HG03066 (cell line): ENCODE results near the gene CAPN3.

Experiments
- ATAC-seq: cut with Tn5 transposase; IDR thresholded peaks from one replicate; pipeline ENCODE4 v1.9.1; 2021; ENCODE audit warnings: low read depth; ENCODE audit not compliant: unreplicated experiment

CAPN3 gene

GRCh38 chr15:42355291-42355690 lies 4.0 kb upstream of the CAPN3 start:
- ATAC-seq: no peak

GRCh38 chr15:42356851-42357250 lies 2.5 kb upstream of the CAPN3 start:
- ATAC-seq: no peak

GRCh38 chr15:42358141-42358540 lies 1.2 kb upstream of the CAPN3 start:
- no peak for ATAC-seq

- ATAC-seq: no peak
These were observed 684 bp downstream of the CAPN3 start for GRCh38 chr15:42359985-42360384.

GRCh38 chr15:42360535-42361112 lies 1.3 kb downstream of the CAPN3 start:
- ATAC-seq: no peak

- no peak for ATAC-seq
These were observed 4.2 kb downstream of the CAPN3 start for GRCh38 chr15:42363487-42363886.

GRCh38 chr15:42363942-42364341 lies 4.6 kb downstream of the CAPN3 start:
- ATAC-seq: no peak

GRCh38 chr15:42364529-42364928 lies 5.2 kb downstream of the CAPN3 start:
- ATAC-seq: no peak

GRCh38 chr15:42365921-42366550 lies 6.7 kb downstream of the CAPN3 start:
- no peak for ATAC-seq

GRCh38 chr15:42367041-42367440 lies 7.7 kb downstream of the CAPN3 start:
- ATAC-seq: no peak

- ATAC-seq: no peak
These were observed 8.8 kb downstream of the CAPN3 start for GRCh38 chr15:42368096-42368495.

GRCh38 chr15:42371096-42371495 lies 11.8 kb downstream of the CAPN3 start:
- no peak for ATAC-seq

GRCh38 chr15:42373274-42373673 lies 14.0 kb downstream of the CAPN3 start:
- no peak for ATAC-seq

- ATAC-seq: no peak
These were observed 14.6 kb downstream of the CAPN3 start for GRCh38 chr15:42373936-42374335.

GRCh38 chr15:42374810-42375209 lies 15.5 kb downstream of the CAPN3 start:
- ATAC-seq: no peak

- ATAC-seq: no peak
These were observed 16.0 kb downstream of the CAPN3 start for GRCh38 chr15:42375252-42375651.

- ATAC-seq: no peak
These were observed 16.6 kb downstream of the CAPN3 start for GRCh38 chr15:42375941-42376340.

- ATAC-seq: no peak
These were observed 18.7 kb downstream of the CAPN3 start for GRCh38 chr15:42378011-42378410.

GRCh38 chr15:42384597-42384996 lies 25.3 kb downstream of the CAPN3 start:
- no peak for ATAC-seq

- no peak for ATAC-seq
These were observed 26.1 kb downstream of the CAPN3 start for GRCh38 chr15:42385206-42385979.

- no peak for ATAC-seq
These were observed 26.8 kb downstream of the CAPN3 start for GRCh38 chr15:42385980-42386700.
